ENCODE measurements around the gene SHD. TPM values are rescaled to one million over a fixed set of nuclear protein-coding genes. Genes with fewer than 3 reads are reported as not detected.

SHD gene
- total RNA-seq, result not detected in 2 replicates

GRCh38 chr19:4278419-4279266 is at the start of gene SHD:
SHD (plus strand) TSS chr19:4279266; CDS start chr19:4280064, 798 bp downstream.

GRCh38 chr19:4246767-4247593 is 32.1 kb upstream of the SHD start, which contains the start of gene YJU2:
YJU2 (plus strand) TSS chr19:4247080; CDS start chr19:4247147, 67 bp downstream.

GRCh38 chr19:4302243-4302640 is 23.2 kb downstream of the SHD start, which contains the start of gene TMIGD2:
TMIGD2 (minus strand) TSS chr19:4302389; CDS start chr19:4302385, 4 bp downstream.

DNA sequence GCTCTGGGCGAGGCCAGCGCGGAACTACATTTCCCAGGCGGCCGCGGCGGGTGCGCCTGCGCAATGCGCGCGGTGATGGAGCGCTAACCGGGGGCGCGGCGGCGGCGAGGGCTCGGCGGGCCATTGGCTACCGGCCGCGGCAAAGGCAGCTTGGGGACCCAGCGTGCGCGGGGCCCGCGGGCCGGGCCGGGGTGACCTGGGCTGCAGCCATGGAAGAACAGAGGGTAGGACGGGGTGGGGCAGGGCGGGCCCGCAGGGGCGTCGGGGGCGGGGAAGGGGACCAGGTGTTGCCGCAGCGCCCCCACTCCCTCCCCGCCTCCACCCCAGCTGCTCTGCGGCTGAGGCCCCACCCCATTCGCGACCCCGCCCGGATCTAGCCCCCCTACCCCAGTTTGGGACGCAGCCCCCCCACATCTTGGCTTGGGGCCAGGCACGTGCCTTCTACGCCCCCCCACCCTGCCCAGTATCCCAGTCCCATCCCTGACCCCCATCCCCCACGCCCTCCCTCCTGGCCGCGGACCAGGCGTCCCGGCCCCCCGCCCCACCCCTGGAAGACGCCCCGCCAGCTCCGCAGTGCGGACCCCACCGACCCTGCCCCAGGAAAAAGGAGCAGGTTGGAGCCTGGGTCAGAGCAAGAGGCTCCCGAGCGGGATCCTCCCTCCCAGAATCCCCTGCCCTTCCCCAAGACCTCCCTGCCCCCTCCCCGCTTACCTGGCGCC is 25.6 kb downstream of the SHD start, which contains the start of gene FSD1:
Gene FSD1, plus strand, starts transcription at position 61 of the 719 bp plus-strand sequence. Its CDS starts 149 bp downstream, at position 210.

DNA sequence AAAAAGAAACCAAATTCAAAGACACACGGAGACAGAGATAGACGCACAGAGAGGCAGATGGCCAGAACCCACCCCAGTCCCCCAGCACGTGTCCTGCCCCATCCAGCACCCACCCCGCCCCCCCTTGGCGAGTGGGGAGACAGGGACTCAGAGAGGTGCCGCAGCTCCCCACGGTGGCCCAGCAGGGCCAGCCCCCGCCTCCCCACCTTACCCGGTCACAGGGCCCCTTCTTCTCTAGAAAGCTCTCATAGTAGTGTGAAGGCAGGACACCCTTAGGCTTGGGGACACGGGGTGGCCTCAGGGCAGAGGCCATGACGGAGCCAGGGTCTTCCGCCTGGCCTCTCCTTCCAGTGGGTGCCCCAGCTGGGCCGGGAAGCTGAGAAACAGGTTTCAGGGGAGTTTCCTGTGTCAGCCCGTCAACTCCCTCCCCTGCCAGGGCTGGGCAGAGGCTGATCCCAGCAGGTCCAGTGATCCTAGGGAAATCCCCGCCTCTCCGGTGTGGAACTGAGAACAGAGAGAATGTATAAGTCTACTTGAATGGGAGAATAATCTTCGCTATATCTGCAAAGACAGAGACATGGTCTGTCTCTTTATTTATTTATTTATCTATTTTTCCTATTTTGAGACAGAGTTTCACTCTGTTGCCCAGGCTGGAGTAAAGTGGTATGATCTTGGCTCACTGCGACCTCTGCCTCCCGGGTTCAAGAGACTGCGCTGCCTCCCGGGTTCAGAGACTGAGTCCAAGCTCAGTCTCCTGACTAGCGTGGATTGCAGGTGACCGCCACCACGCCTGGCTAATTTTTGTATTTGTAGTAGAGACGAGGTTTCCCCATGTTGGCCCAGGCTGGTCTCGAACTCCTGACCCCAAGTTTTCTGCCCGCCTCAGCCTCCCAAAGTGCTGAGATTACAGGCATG is 59.6 kb downstream of the SHD start, which contains the start of gene STAP2:
Gene STAP2, minus strand, starts transcription at position 387 of the 915 bp plus-strand sequence. Its CDS starts 74 bp downstream, at position 313.

Other genes with a start within 250 kb of the SHD start
- 53.7 and 60.8 TPM in 2 replicates for gene ZBTB7A, start 212.4 kb upstream of the SHD start, total RNA-seq
- gene MAP2K2, start 155.1 kb upstream of the SHD start, total RNA-seq, result 150 and 156 TPM in 2 replicates
- gene CREB3L3, start 125.6 kb upstream of the SHD start, total RNA-seq, result not detected in 2 replicates
- gene SIRT6, start 96.7 kb upstream of the SHD start, total RNA-seq, result 11.4 and 14.9 TPM in 2 replicates
- 0.49 and 0.61 TPM in 2 replicates for gene ANKRD24, start 96.6 kb upstream of the SHD start, total RNA-seq
- not detected in 2 replicates for gene EBI3, start 49.7 kb upstream of the SHD start, total RNA-seq
- gene YJU2, start 32.2 kb upstream of the SHD start, total RNA-seq, result 16.6 and 19.6 TPM in 2 replicates
- 0.36 TPM in 1 of 2 replicates, not detected in the other for gene TMIGD2, start 23.1 kb downstream of the SHD start, total RNA-seq
- 5.7 and 7.8 TPM in 2 replicates for gene FSD1, start 25.3 kb downstream of the SHD start, total RNA-seq
- 3.1 and 4.9 TPM in 2 replicates for gene STAP2, start 59.6 kb downstream of the SHD start, total RNA-seq
- gene MPND, start 64.3 kb downstream of the SHD start, total RNA-seq, result 5.3 and 5.4 TPM in 2 replicates
- 104 and 122 TPM in 2 replicates for gene SH3GL1, start 121.3 kb downstream of the SHD start, total RNA-seq
- 5.2 and 6.4 TPM in 2 replicates for gene CHAF1A, start 123.4 kb downstream of the SHD start, total RNA-seq
- gene UBXN6, start 178.5 kb downstream of the SHD start, total RNA-seq, result 101 and 116 TPM in 2 replicates
- 58.1 and 65.7 TPM in 2 replicates for gene HDGFL2, start 193.0 kb downstream of the SHD start, total RNA-seq
- under 0.01 and 0.16 TPM in 2 replicates for gene PLIN4, start 239.2 kb downstream of the SHD start, total RNA-seq